Activated T-helper 1 cell treated with anti-CD3 and anti-CD28 coated beads, Interleukin-2, amount 50 U/mL, for 16 hours (primary cell): ENCODE results near the gene GAS6.

Experiments used
- DNase-seq, 2 donors: peaks; one replicate each; pipeline ENCODE4 v3.0.0-alpha.2; 2020; ENCODE audit warnings: low read depth in 1 of 2, low spot score in 1 of 2

Gene GAS6

GRCh38 chr13:113776231-113777125 lies 87.4 kb downstream of the GAS6 start:
- no peak for DNase-seq

GRCh38 chr13:113775451-113776145 lies 88.3 kb downstream of the GAS6 start:
- DNase-seq, result no peak

GRCh38 chr13:113774177-113775107 lies 89.4 kb downstream of the GAS6 start:
- DNase-seq, result no peak

- no peak for DNase-seq
Observed at GRCh38 chr13:113771709-113772331, 92.1 kb downstream of the GAS6 start.

GRCh38 chr13:113770937-113771336 lies 92.9 kb downstream of the GAS6 start:
- no peak for DNase-seq
